Choroid plexus epithelial cell (primary cell): ENCODE results near the gene LPP.

Experiments used
- DNase-seq: peaks from one replicate; pipeline ENCODE4 v3.0.0-alpha.2; 2010; ENCODE audit warnings: low read depth
- H3K4me3 ChIP-seq: 2 replicates; pipeline ENCODE4 v1.5.1; 2011; ENCODE audit warnings: low read depth, mild to moderate bottlenecking, control low read depth, low read length, moderate library complexity
- TF ChIP-seq, protein P1 (sequence below): conservative IDR thresholded peaks from 2 replicates; pipeline ENCODE4 v1.5.1; 2011; ENCODE audit warnings: low read depth, mild to moderate bottlenecking, control low read depth, inconsistent platforms, low read length, moderate library complexity

Gene LPP

DNA sequence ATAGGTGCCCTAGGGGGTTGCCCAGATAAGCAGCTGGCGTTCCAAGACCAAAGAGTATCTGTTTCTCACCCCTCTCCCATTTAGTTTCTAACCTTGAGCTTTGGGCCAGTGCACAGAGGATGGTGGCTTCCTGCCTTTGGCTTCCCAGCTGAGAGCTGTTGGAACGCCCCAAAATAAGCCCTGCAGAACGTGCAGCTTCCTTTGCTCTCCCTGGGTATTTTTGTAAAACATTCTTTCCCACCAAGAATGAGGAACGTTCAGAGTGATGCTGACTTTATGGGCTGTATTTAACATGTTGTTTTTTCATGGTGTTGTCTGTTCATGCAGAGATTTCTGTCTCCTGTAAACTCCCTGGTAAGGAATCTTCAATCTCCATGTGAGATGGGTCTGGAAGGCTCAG is 63.8 kb downstream of the LPP start:
- no peak for DNase-seq
- no peak overlapping the region for H3K4me3 ChIP-seq
- TF ChIP-seq, protein P1, sequence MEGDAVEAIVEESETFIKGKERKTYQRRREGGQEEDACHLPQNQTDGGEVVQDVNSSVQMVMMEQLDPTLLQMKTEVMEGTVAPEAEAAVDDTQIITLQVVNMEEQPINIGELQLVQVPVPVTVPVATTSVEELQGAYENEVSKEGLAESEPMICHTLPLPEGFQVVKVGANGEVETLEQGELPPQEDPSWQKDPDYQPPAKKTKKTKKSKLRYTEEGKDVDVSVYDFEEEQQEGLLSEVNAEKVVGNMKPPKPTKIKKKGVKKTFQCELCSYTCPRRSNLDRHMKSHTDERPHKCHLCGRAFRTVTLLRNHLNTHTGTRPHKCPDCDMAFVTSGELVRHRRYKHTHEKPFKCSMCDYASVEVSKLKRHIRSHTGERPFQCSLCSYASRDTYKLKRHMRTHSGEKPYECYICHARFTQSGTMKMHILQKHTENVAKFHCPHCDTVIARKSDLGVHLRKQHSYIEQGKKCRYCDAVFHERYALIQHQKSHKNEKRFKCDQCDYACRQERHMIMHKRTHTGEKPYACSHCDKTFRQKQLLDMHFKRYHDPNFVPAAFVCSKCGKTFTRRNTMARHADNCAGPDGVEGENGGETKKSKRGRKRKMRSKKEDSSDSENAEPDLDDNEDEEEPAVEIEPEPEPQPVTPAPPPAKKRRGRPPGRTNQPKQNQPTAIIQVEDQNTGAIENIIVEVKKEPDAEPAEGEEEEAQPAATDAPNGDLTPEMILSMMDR, result no peak

DNA sequence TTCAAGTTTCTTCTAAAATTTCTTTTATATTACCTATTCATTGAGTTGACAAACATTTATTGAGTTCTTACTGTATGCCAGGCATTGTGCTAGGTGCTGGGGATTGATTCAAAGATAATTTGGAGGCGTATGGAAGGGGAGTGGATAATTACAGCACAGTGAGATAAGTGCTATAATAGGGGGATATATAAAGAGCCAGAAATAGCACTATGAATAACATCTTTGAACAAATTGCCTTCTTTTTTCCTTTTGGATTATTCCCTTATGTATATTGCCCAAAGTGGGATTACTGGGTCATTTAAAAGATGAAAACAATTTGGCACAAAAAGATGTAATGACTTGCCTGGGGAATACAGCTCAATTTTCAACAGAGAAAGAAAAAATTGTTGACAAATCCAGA is 64.6 kb downstream of the LPP start:
- TF ChIP-seq, protein P1, result no peak
- no peak for DNase-seq
- no peak overlapping the region for H3K4me3 ChIP-seq

DNA sequence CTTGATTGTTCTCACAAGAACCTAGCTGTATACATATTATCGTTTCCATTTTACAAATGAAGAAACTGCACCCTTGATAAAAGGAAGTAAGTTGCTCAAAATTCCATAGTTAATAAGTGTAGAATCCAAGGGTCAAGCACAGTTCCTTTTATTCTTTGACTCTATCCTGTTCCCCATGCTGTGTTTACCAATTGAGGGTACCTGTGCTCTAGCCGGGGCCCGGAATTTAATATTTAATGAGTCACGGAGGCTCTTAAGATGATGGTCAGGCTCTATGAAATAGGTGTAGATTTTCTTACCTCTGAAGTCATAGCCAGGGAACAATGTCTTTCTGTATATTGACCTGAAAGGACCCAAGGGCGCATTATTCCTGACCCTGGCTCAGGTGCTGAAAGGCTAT is 65.2 kb downstream of the LPP start:
- no peak for DNase-seq
- H3K4me3 ChIP-seq, result no peak overlapping the region
- TF ChIP-seq, protein P1, result no peak

DNA sequence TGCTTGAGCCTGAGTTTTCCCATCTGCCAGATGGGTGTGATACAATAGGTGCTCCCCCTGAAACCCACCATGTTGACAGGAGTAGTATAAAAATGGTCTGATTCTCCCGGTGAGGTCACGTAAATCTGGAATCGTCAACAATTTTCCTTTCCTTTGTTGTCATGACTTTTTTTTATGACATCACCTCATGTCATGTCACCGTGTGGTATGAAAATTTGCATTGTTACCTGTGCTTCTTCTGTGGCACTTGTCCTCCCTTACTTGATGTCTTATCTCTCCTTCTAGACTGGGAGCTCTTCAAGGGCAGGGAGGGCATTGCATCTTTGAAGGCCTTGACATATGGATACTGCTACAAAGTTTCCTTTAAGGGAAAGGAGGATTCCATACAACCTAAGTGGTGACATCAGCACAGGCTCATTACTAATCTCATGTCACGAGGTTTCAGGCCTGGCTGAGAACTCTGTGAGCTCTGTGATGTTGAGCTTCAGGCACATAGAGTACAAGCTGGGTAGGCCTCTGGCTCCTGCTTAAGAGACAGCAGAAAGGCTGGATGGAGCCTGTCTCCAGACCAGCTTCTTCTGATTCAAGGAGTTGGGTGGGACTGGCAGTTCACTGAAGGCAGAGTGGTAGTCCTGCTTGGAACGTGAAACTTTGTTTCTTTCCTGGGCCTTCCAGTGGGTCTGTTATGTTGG is 66.3 kb downstream of the LPP start:
- TF ChIP-seq, protein P1, result no peak
- DNase-seq, result peak; percentile 59
- H3K4me3 ChIP-seq, result no peak overlapping the region

DNA sequence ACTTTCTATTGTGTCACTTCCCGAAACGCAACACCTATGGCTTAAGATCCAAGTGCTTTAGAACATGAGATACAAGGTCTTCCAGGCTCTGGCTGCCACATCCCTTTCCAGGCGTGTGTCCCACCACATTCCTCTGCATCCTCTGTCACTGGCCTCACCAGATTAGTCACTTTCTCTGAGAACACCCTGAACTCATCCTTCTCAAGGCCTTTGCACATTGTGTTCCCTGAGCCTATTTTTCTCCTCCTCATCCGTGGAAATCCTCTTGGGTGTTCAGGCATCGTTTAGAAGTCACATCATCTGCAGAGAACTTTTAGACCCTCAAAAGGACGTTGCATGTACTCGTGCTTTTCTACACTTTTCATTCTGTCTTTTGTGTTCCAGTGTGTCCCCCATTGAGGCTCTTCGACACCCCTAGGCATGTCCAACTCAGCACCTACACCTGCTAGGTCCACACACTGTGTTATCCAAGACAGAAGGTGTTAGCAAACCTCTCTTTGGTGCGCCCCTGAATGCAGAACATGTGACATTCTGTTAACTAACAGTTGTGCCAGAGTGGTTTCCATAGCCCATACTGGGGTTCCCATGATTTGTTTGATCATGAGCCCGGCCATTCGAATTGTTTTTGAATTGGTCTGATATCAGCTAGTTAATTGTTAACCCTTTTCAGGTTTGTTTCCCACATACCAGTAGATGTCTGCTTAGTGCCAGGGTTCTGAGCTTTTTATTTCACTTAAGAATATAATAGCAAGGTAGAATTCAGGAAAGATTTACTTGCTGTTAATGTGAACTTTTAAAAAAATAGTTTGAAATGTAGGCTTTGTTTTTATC is 67.2 kb downstream of the LPP start:
- H3K4me3 ChIP-seq, result no peak overlapping the region
- TF ChIP-seq, protein P1, result no peak
- peak; percentile 73 for DNase-seq

DNA sequence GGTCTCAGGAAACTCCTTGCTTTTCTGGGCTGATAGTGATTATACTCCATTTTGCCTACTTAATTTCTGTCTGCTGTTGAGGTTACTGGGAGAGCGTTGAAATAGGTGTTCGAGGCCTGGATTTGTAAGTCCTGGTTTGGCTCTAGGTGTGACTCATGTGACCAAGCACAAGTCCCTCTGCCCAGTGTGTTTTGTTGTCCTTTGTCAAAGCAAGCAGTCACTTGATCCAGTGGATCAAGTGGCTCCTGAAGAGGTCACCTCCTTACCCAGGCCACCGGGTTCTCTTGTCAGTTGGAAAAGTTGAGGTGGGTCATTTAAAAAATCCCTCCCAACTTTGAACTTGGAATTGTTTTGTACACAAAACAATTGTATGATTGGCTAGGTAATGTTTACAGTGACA is 70.0 kb downstream of the LPP start:
- H3K4me3 ChIP-seq, result no peak overlapping the region
- TF ChIP-seq, protein P1, result no peak
- DNase-seq, result no peak

DNA sequence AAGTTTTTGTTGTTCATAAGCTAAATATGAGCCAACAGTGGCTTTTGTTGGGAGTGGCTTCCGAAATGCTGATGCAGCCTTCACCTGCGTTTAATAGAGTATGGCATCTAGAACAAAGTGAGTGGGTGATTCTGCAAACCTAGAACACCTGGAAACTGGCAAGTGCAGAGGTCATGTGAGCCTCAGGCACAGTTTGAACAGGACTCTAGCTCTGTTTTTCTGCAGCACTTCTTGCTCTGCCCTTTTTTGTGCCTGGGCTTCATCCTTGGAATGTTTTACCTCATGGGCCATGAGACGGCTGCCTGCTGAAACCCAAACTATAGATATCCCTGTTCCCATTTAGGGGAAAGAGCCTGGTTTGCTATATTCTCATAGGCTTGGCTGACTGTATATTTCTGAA is 73.5 kb downstream of the LPP start:
- H3K4me3 ChIP-seq, result no peak overlapping the region
- DNase-seq, result no peak
- TF ChIP-seq, protein P1, result no peak
